GM19324 (cell line): ENCODE measurements around the gene HMX1.

ENCODE experiments used
- ATAC-seq: cut with Tn5 transposase; IDR thresholded peaks from one replicate; pipeline ENCODE4 v1.9.1; 2021; ENCODE audit warnings: mild to moderate bottlenecking, moderate library complexity; ENCODE audit not compliant: unreplicated experiment, low FRiP score

HMX1 gene

DNA sequence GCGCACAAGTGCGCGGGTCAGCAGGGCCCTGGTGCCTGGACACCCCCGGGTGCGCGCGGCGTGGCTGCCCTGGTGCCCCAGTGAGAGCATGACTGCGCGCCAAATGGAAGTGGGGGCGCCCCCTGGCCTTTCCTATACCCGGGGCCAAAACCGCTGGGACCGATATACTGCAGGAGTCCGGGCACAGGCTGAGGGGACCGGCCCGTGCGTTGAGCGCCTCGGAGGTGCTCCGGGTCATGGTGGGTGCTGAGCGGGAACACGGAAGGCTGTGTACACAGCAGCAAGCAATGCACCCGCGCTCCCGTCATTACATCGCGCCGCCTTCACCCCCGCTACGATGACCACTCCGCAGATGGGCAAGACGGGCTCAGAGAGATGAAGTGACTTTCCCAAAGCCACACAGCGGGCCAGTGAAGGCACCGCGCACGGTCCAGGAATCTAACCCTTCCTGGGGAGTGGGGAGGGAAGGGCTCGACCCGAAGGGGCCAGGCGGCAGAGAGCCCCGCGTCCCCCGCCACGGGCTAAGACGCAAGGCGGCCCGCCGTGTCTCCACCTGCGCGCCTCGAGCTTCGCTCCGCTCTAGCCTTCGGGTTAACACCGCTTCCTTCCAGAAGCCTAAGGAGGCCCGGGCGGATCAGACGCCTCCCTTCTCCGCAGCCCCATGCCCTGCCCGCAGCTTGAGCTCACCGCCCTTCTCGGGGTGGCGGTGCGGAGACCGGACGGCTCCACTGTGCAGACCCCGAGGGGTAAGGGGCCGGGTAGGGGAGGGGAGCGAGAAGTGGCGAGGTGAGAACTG, 11.3 kb downstream of the HMX1 start:
- no peak for ATAC-seq

DNA sequence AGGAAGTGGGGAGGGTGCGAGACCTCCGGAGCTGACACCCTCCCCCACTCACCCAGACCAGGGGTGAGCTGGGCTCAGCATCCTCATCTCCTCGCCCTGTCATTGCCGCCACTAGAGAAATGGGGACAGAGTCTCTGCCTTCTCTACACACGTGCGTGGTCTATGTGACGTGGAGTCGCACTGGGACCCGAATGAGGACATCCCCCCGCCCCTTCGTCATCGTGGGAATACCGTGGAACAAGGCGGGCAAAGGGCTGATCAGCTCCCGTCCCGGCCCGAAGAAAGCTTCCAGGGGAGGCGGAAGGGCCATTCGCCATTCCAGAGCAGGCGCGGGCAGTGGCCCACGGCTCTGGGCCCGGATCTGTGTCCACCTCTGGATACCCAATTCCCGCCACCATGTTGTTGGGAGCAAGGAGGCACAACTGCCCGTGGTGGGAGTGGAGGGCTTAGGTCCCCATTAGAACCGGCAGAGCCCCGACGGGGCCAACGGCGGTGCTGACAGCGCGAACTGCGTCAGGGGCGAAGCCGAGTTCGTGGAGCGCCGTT, 12.0 kb downstream of the HMX1 start:
- no peak for ATAC-seq

DNA sequence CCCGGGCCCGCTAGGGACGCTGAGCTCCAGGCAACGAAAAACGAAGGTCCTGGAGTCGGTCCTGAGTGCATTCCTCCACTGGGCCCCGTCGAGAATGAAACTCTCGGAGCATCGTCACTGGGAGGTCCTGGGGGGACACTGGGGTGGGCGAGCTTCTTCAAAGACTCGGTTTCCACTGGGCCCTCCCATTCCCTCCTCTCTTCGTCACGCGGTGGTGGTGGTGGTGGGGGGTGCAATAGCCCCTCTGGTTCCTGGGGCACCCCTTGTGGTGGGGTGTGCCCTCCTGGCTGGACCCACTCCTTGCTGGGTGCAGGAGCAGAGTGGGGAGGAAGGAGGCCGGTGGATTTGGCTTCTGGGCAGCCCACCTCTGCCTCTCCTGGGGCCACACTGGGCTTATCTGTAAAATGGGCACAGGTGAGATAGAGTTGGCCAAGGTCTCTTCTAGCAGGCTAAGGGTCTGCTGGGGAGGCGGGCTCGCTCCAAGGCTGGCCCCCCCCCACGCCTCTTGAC, 12.9 kb downstream of the HMX1 start:
- ATAC-seq = no peak

DNA sequence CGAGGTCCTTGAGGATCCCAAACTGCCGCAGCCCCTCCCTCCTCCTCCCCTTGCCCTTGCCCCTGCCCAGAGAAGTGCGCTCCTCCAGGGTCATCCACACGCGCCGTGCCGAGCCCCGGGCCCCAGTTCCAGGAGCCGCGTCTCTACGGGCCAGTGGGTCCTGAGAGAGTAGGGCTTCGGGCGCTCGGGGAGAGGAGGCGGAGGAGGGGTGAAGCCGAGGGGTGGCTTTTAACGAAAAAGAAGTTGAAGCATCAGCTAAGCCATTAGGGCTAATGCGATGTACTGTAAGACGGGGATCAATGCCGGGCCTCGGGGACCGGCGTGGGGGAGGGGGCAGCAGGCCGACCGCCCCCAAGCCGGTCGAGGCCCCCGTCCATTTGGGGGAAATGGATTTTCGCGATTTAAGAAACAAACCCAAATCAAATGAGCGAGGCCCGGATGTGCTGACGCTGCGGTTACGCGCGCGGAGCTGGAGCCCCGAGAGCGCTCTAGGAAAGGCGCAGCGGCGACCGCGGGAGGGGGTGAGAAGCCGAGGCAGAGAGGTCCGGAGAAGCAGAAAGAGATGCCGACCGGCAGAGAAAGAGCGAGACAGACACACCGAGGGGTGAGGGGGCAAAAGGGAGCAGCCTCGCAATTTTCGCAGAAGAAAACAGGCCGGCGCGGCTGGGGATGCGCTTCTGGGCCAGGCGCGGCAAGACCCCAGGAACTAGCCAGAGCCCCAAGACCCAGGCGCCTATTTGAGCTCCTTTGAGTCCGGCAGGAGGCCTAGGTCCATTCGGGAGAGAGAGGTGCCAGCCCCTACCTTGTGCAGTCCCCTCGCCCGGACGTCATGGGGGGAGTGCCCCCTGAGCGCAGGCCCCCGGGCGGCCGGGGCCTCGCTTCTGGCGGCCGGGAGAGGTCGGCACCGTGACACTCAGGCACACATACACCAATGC, 13.6 kb downstream of the HMX1 start:
- no peak for ATAC-seq

DNA sequence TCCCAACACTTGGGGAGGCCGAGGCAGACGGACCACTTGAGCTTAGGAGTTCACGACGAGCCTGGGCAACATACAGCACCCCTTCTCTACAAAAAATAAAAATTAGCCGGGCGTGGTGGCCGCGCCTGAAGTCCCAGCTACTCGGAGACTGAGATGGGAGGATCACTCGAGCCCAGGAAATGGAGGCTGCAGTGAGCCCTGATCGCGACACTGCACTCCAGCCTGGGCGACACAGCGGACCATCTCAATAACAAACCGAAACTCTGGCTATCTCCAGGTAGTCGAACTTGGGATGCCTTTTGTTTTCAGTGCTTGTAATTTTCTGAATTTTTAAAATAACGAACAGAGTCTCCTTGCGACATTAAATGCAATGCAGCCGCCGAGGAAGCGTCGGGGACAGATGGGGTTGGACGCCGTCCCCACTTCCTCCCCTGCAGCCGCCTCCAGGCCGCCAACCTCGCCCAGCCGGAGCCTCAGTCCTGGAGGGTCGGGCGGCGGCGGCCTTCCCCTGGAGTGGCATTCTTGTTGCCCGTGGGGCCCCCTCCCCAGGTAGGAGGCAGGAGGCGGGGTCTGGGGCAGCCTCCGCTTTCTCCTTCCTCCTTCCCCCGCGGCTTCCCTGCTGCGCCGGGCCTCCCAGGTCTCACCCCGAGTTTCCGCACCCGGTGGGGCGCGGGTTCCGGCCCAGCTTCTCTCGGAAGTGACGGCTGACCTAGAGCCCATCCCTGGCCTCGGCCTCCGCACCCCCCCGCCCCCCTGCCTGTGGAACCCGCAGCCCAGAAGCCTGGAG, 14.6 kb downstream of the HMX1 start:
- ATAC-seq = no peak

DNA sequence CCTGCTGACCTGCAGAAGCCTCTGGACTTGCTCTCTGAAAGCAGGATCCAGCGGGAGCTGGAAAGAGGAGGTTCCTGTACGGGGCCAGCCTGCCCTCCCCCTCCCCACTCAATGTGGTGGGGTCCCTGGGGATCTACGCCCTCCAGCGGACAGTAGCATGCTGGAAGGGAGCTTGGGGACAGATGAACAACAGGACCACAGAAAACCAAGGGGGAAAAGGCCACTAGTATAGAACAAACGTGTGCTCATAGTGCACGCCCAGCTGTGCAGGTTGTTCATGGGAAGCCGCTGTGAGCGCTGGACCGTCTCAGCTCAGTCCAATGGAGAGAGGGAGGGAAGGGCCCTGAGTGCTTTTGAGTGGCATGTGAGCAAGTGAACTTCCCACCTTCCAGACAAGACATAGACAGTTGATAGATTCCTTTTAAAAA, 15.8 kb downstream of the HMX1 start:
- ATAC-seq = no peak

DNA sequence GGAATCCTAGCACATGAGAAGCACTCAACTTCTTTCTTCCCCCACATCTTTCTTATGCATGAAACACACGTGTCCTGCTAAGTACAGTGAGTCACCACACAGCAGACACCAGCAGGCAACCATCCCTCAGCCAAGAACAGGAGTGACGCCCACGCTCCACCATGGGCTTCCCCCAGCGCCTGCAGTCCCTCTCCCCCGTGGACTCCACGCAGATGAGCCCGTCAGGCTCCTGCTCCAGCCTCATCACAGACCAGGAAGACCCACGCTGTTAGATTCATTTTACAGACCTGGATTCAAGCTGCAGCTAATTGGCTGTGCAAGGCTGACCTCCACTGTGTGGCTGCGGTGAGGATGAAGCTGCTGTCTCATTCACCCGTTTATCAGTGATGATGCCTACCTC, 16.7 kb downstream of the HMX1 start:
- no peak for ATAC-seq

DNA sequence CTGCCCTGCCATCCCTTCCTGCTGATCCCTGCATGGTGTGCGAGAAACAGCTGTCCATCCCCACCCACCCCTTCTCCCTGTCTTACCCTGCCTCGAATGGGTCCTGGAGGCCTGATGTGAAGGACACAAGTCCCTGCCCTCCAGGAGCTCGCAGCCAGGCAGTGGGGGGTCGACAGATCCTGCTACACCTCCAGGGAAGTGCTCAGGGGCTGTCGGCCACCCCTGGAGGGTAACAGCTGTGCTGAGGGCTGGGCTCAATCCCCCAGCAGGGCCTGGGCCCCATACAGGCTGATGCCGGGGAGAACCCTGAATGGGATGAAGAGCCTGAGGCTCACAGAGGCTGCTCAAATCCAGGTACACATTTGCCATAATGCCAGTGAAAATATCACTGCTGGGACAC, 17.6 kb downstream of the HMX1 start:
- no peak for ATAC-seq

DNA sequence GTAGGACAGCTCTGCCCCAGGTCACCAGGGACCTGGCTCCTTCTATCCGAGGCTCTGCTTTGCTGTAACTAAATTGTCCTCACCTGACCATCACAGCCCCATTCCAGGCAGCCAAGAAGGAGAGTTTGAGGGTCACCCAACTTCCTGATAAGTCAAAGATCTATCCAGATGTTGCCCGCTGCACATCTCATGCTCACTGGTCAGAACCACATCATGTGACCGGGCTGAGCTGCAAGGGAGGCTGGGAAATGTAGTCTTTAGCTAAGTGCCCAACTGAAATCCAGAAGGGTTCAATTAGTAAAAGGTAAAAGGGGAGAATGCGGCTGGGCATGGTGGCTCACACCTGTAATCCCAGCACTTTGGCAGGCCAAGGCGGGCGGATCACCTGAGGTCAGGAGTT, 18.4 kb downstream of the HMX1 start:
- ATAC-seq = no peak

DNA sequence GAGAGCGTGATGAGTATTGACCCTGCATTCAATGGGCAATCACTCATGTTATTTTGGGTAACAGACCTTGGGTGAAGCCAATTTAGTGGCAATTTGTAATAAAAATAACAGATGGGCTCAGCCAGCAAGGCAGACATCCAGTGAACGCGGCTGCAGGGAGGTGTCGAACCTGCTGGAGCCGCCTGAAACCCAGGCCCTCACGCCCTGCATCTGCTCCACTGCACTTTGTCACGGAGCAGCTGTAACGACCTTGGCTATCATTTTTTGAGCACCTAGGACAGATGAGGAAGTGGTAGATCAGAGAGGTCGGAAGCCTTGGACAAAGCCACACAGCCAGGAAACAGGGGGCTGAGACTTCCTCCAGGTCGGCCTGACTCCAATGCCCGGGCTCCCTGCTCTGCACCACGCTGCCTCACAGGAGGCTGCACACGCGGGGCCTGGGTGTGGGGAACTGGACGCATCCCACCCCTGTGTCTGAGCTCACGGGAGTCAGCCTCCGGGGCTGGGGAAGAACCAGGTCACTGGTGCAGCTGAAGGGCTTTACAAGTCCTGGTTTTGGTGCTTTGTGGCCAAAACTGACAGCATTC, 19.4 kb downstream of the HMX1 start:
- no peak for ATAC-seq

DNA sequence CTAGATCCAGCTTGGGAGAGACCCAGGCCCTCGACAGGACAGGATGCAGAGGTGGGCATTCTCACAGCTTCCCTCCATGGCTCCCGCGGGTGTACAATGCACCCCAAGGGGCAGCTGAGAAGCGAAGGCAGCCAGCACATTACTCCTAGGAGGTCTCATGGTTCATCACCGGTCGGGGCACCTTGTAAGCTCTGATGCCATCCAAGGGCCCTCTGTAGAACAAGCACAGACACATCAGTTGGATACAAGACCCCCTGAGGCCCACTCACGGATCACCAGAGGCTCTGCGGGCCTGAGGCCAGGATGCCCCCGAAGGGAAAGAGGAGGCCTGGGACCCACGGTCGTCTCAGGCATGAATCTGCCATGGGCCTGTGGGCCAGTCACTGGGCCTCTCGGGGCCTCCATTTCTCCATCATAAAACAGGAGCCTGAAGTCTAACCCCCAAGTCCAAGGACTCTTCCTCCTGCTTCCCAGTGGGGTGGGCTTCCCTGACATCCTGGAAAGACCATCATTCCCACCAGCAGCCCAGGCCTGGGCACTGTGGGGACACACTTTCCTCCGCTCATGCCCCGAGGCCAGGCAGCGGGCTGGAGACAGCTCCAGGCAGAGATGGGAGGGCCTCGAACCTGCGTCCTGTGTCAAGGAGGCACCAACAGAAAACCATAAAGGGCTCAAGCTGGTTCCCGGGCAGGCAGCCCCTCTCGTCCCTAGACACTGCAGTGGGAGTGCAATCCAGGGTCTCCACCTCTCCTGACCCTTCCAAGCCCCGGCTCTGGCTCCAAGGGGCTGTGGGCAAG, 20.1 kb downstream of the HMX1 start:
- no peak for ATAC-seq

DNA sequence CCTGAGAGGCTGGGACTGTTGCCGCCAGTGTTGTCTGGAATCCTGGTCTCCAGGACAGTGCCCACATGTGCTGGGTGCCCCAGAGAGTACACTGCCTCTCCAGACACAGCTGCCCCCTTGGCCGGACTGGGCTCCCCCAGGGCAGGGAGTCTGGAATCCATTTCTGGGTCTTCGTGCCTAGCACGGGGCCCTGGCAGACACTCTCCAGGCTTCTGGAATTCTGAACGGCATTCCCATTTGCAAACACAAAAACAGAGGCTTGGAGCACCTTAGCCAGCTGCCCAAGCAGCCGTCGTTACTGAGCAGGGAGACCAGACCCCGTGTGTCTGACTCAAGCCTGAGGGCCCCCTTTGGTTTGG, 20.8 kb downstream of the HMX1 start:
- no peak for ATAC-seq

DNA sequence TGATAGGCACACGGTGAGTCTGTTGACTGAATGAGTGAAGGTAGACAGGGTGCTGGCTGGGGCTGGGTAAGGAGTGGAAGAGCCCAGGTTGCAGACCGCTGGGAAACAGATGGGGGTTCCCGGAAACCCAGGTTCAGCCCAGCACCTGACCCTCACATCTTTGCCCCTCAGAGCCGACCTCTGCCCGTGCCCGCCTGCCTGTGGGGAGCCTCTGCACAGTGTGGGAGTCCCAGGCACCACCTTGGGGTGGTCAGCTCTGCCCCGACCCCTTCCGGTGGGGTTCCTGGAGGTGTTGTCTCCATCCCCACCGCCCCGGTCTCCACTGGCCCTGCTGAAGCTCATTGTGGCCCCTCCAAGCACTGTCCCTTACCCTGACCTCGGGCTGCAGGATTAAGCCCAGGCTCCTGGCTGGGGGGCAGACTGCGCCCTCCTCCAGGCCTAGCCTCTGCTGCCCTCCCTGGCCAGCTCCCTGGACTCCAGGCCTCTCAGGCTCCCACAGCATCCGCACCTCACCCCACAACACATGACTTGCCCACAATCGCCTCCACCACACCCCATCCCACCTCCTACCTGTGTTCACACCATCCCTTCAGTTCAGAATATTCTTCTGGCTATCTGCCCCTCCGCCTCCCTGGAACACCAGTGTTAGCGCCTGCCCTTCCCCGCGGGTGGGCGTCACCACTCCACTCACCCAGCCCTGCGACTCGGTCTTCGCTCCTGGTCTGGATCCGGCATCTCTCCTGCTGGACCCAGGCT, 21.4 kb downstream of the HMX1 start:
- no peak for ATAC-seq

DNA sequence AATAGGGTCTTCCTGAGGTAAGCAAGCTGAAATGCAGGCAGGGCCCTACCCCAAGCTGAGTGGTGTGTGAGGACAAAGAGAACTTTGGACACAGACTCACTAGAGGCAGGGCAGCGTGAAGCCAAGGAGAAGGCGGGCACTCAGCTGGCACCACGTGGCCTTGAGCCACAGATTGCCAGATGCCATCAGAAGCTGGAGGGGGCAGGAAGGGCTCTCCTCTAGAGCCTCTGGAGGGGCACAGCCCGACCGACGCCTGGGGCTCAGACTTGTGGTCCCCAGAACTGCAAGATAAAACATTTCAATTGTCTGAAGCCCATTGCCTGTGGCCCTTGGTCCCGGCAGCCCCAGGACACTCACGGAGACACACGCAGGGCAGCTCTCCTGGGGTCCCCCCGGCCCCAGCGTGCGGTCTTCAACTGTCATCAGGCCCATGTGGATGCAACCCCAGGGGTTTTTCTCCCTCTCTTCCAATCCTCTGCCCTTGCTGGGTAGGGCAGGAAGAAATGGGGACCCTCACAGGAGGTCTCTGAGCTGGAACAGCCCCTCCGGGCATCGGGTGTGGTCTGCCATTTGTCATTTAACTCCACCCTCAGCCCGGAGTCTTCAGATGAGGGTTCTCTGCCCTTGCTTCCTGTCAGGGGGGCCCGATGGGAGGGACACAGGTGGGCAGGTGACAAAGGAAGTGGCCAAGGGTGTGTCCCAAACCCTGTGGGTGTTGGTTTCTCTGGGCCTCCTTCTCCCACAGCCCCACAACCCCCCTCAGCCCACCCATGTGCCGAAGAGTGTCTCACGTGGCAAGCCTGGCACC, 22.2 kb downstream of the HMX1 start:
- no peak for ATAC-seq

DNA sequence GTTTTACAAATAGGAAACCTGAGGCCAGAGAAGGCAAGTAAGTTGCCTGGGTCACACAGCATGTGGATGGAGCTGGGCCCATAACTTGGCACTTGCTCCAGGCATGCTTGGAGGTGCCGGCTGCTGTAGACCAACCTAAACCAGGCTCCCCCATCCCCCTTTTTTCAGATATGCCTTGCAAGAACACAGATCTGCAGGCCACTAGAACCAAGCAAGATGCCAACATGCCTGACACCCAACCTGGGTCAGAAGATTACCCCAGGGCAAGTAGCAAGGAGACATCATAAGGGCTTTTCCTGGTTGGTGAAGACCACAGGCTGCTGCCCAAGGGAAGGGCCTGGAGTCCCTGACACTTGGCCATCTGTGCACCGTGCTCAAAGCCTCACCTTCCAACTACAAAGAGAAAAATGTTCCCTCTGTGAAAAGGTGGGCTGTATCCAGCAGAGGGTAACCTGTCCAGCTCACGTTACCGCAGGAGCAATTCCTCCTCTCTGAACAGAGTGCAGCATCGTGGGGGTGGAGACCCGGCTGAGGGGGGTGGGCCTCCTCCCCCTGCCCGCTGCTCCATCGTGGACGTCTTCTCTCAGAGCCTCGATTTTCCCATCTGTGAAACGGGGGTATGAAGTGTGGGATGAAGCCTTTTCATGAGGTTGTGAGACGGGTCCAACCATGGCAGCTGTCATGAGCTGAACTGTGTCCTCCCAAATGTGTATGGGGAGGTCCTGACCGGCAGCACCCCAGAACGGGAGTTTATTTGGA, 23.0 kb downstream of the HMX1 start:
- no peak for ATAC-seq

DNA sequence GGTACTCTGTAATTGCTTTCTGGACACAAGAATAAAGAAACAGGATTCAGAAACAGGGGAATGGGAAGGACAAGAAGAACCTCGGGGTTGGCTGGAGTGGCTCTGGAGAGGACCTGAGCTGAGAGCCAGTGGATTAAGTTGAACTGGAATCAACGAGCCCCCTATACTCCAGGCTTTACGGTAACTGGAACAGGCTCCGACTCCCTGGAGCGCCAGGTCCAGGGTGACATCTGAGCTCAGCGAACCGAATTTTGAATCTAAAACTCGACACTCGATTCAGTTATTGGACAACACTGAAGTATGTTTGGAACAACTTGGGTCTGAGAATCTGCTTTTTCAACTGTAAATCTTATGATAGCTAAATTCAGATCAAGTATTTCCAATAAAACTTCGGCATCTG, 23.9 kb downstream of the HMX1 start:
- ATAC-seq = no peak

DNA sequence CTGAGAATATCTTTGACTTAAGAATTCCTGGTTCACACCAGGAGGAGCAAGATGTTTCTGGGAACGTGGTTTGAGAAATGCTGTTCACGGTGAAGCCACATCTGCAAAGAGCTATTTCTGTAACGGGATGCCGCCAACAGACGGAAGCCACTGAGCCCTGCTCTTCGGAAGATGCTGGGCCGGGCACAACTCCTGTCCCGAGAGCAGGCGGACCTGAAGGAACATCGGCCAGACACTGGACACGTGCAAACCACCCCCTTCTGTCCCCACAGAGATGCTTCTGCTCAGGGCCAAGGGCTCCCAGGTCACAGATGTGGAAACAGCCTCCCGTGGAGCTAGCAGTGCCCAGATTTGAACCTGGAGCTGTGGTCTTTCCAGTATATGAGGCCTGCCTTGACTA, 24.3 kb downstream of the HMX1 start:
- no peak for ATAC-seq
